Esophagus (tissue), 2 donors: ENCODE results near the gene HSPA9. TPM values are rescaled to one million over a fixed set of nuclear protein-coding genes. Genes with fewer than 3 reads are reported as not detected.

Experiments used
- H3K27ac ChIP-seq, 2 donors: one replicate each; pipeline ENCODE4 v1.5.1; 2013; ENCODE audit warnings: low read depth in 2 of 2, mild to moderate bottlenecking in 2 of 2, inconsistent platforms in 1 of 2, low read length in 1 of 2, moderate library complexity in 1 of 2
- H3K27me3 ChIP-seq, 2 donors: one replicate each; pipeline ENCODE4 v1.6.1; 2013; ENCODE audit warnings: low read length in 2 of 2, control low read depth in 1 of 2, mild to moderate bottlenecking in 1 of 2; ENCODE audit not compliant: insufficient read depth in 2 of 2, control insufficient read depth in 1 of 2
- H3K36me3 ChIP-seq, 2 donors: one replicate each; pipeline ENCODE4 v1.6.1; 2013; ENCODE audit warnings: low read length in 1 of 2; ENCODE audit not compliant: control insufficient read depth in 2 of 2, insufficient read depth in 2 of 2
- H3K4me1 ChIP-seq, 2 donors: one replicate each; pipeline ENCODE4 v1.6.1; 2013; ENCODE audit warnings: low read length in 1 of 2; ENCODE audit not compliant: control insufficient read depth in 2 of 2, insufficient read depth in 2 of 2
- H3K4me3 ChIP-seq, 2 donors: one replicate each; pipeline ENCODE4 v1.5.1; 2013; ENCODE audit warnings: low read length in 2 of 2, mild to moderate bottlenecking in 2 of 2, low read depth in 1 of 2, moderate library complexity in 1 of 2
- H3K9me3 ChIP-seq, 2 donors: one replicate each; pipeline ENCODE4 v1.6.1; 2013; ENCODE audit warnings: mild to moderate bottlenecking in 2 of 2, low read depth in 1 of 2, low read length in 1 of 2, moderate library complexity in 1 of 2; ENCODE audit not compliant: control insufficient read depth in 2 of 2, insufficient read depth in 1 of 2
- WGBS, 2 donors: extraction: QIAGEN DNeasy Blood & Tissue Kit; methylation state at CpG; one replicate each; pipeline ENCODE4 v1.1.7; 2013; 5-methylcytosine and 5-hydroxymethylcytosine counted together
- polyA plus RNA-seq, 2 donors: library from polyadenylated mRNA; stranded (reverse); fragments of 200-250 nt; gene quantifications; one replicate each; pipeline ENCODE4 v1.2.3, GENCODE V29; 2013
- donor health status: healthy with polysubstance abuse.
- donor health status: Bipolar disorder and iron deficiency.

HSPA9 gene
- polyA plus RNA-seq, 2 donors, result 78.5 to 111 TPM

GRCh38 chr5:138596105-138596881 lies 21.1 kb upstream of the HSPA9 start:
- H3K36me3 ChIP-seq, result no peaks in the 10 kb centered on the region
- no peaks in the 10 kb centered on the region for H3K9me3 ChIP-seq
- WGBS, 2 donors, result 88 to 89% methylated on average over 6 of the region's 6 CpGs
- H3K4me3 ChIP-seq, result no peak overlapping the region
- H3K27me3 ChIP-seq, result no peaks in the 10 kb centered on the region
- H3K4me1 ChIP-seq, result no peaks in the 10 kb centered on the region
- H3K27ac ChIP-seq, result no peak overlapping the region

GRCh38 chr5:138595180-138595795 lies 20.1 kb upstream of the HSPA9 start:
- WGBS, 2 donors, result 87 to 88% methylated on average over 4 of the region's 4 CpGs

GRCh38 chr5:138594305-138595058 lies 19.3 kb upstream of the HSPA9 start:
- H3K4me3 ChIP-seq, result no peak overlapping the region
- WGBS, 2 donors, result 96 to 97% methylated on average over 4 of the region's 4 CpGs
- H3K27ac ChIP-seq, result no peak overlapping the region
- H3K27me3 ChIP-seq, result no peaks in the 10 kb centered on the region
- no peaks in the 10 kb centered on the region for H3K9me3 ChIP-seq
- no peaks in the 10 kb centered on the region for H3K4me1 ChIP-seq
- no peaks in the 10 kb centered on the region for H3K36me3 ChIP-seq

More at GRCh38 chr5:138595180-138595795, 20.1 kb upstream of the HSPA9 start:
- Histone ChIP-seq H3K4me1 (no peaks in the 10 kb centered on the region), H3K27me3 (no peaks in the 10 kb centered on the region), H3K27ac (no peak overlapping the region), H3K4me3 (no peak overlapping the region), H3K9me3 (no peaks in the 10 kb centered on the region), H3K36me3 (no peaks in the 10 kb centered on the region)

GRCh38 chr5:138588013-138588788 lies 13.0 kb upstream of the HSPA9 start:
- no peak overlapping the region for H3K4me3 ChIP-seq
- H3K27ac ChIP-seq, result no peak overlapping the region
- H3K36me3 ChIP-seq, result no peaks in the 10 kb centered on the region
- 67 to 89% methylated on average over 2 of the region's 2 CpGs for WGBS, 2 donors
- no peaks in the 10 kb centered on the region for H3K9me3 ChIP-seq
- H3K4me1 ChIP-seq, result no peaks in the 10 kb centered on the region
- no peaks in the 10 kb centered on the region for H3K27me3 ChIP-seq

GRCh38 chr5:138585157-138585556 lies 10.0 kb upstream of the HSPA9 start:
- no peaks in the 10 kb centered on the region for H3K36me3 ChIP-seq

GRCh38 chr5:138583984-138584637 lies 8.9 kb upstream of the HSPA9 start:
- no peaks in the 10 kb centered on the region for H3K4me1 ChIP-seq
- H3K36me3 ChIP-seq, result no peaks in the 10 kb centered on the region
- H3K4me3 ChIP-seq, result no peak overlapping the region
- no peaks in the 10 kb centered on the region for H3K27me3 ChIP-seq
- H3K9me3 ChIP-seq, result no peaks in the 10 kb centered on the region
- WGBS, 2 donors, result 75 to 80% methylated on average over 8 of the region's 8 CpGs
- no peak overlapping the region for H3K27ac ChIP-seq

More at GRCh38 chr5:138585157-138585556, 10.0 kb upstream of the HSPA9 start:
- Histone ChIP-seq H3K4me1 (no peaks in the 10 kb centered on the region), H3K27ac (no peak overlapping the region), H3K9me3 (no peaks in the 10 kb centered on the region), H3K4me3 (no peak overlapping the region), H3K27me3 (no peaks in the 10 kb centered on the region)

- Histone ChIP-seq H3K36me3 (no peaks in the 10 kb centered on the region), H3K27ac (no peak overlapping the region), H3K4me3 (no peak overlapping the region), H3K4me1 (no peaks in the 10 kb centered on the region), H3K27me3 (no peaks in the 10 kb centered on the region), H3K9me3 (no peaks in the 10 kb centered on the region)
- 84 to 89% methylated on average over 3 of the region's 3 CpGs for WGBS, 2 donors
Measured at GRCh38 chr5:138582959-138583358, 7.8 kb upstream of the HSPA9 start.

GRCh38 chr5:138580777-138581176 lies 5.6 kb upstream of the HSPA9 start:
- Histone ChIP-seq H3K36me3 (no peaks in the 10 kb centered on the region), H3K4me1 (no peaks in the 10 kb centered on the region), H3K4me3 (no peak overlapping the region), H3K27ac (no peak overlapping the region), H3K9me3 (no peaks in the 10 kb centered on the region), H3K27me3 (no peaks in the 10 kb centered on the region)

GRCh38 chr5:138580001-138580400 lies 4.8 kb upstream of the HSPA9 start:
- 97 to 98% methylated on average over 2 of the region's 2 CpGs for WGBS, 2 donors
- Histone ChIP-seq H3K27me3 (no peaks in the 10 kb centered on the region), H3K4me1 (no peaks in the 10 kb centered on the region), H3K4me3 (no peak overlapping the region), H3K36me3 (no peaks in the 10 kb centered on the region), H3K27ac (no peak overlapping the region), H3K9me3 (no peaks in the 10 kb centered on the region)
